Fibroblast of lung (primary cell): ENCODE data around the gene FRAT2.

Source experiments
- EZH2 ChIP-seq: IDR thresholded peaks from 2 replicates; pipeline ENCODE4 v1.5.1; 2012; ENCODE audit warnings: low read length, control low read depth, mild to moderate bottlenecking; ENCODE audit errors: missing control alignments
- TF ChIP-seq, protein P1 (sequence below), 2 donors: IDR thresholded peaks in 1 of 2; conservative IDR thresholded peaks in 1 of 2; 1 replicate in 1 of 2; 2 replicates in 1 of 2; pipeline ENCODE4 v1.5.1; 2011 to 2012; ENCODE audit warnings: low read length in 2 of 2, control low read depth in 1 of 2, inconsistent platforms in 1 of 2, low read depth in 1 of 2, mild to moderate bottlenecking in 1 of 2

DNA sequence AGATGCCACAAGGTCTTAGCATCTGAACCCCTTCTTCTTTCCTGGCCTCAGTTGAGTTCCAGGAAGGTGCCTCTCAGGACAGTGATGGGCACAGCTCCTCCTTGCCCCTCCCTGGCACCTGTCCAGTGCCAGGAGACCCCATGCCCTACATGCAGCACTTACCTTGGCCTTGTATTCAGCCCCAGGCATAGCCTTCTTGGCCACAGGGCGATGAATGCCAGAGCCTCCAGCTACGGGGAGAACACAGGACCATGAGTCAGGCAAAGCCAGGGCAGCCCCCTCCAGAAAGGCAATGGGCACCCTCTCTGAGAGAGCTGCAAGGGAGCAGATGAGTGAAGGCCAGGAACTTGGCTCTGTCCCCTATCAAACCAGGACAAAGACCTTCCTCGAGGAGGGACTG lies 24.3 kb upstream of the FRAT2 start:
- TF ChIP-seq, protein P1, sequence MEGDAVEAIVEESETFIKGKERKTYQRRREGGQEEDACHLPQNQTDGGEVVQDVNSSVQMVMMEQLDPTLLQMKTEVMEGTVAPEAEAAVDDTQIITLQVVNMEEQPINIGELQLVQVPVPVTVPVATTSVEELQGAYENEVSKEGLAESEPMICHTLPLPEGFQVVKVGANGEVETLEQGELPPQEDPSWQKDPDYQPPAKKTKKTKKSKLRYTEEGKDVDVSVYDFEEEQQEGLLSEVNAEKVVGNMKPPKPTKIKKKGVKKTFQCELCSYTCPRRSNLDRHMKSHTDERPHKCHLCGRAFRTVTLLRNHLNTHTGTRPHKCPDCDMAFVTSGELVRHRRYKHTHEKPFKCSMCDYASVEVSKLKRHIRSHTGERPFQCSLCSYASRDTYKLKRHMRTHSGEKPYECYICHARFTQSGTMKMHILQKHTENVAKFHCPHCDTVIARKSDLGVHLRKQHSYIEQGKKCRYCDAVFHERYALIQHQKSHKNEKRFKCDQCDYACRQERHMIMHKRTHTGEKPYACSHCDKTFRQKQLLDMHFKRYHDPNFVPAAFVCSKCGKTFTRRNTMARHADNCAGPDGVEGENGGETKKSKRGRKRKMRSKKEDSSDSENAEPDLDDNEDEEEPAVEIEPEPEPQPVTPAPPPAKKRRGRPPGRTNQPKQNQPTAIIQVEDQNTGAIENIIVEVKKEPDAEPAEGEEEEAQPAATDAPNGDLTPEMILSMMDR (conservative IDR thresholded peaks at IDR 0.05 in 1 of 2, IDR thresholded peaks at IDR 0.05 in 1 of 2; ENCODE audit: low read depth in 1 of 2, low read length in 2 of 2) = no peak
- TF ChIP-seq EZH2 = no peak
